ENCODE measurements around the gene TCEANC.

GRCh38 chrX:13699183-13699826 lies 46.4 kb downstream of the TCEANC start:
- no peak for TF ChIP-seq POLR2A (IDR thresholded peaks at IDR 0.05)
- TF ChIP-seq, protein P1, sequence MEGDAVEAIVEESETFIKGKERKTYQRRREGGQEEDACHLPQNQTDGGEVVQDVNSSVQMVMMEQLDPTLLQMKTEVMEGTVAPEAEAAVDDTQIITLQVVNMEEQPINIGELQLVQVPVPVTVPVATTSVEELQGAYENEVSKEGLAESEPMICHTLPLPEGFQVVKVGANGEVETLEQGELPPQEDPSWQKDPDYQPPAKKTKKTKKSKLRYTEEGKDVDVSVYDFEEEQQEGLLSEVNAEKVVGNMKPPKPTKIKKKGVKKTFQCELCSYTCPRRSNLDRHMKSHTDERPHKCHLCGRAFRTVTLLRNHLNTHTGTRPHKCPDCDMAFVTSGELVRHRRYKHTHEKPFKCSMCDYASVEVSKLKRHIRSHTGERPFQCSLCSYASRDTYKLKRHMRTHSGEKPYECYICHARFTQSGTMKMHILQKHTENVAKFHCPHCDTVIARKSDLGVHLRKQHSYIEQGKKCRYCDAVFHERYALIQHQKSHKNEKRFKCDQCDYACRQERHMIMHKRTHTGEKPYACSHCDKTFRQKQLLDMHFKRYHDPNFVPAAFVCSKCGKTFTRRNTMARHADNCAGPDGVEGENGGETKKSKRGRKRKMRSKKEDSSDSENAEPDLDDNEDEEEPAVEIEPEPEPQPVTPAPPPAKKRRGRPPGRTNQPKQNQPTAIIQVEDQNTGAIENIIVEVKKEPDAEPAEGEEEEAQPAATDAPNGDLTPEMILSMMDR (IDR thresholded peaks at IDR 0.05): no peak
